ENCODE measurements around the gene AATF.

AATF gene

GRCh38 chr17:36941265-36942010 is 7.3 kb upstream of the AATF start:
- DNase-seq (ENCODE audit: low read depth) = no peak

- DNase-seq (ENCODE audit: low read depth) = no peak
These were observed 6.6 kb upstream of the AATF start for GRCh38 chr17:36942019-36942599.

- DNase-seq (ENCODE audit: low read depth) = no peak
These were observed 6.1 kb upstream of the AATF start for GRCh38 chr17:36942631-36943125.

GRCh38 chr17:36943250-36944191 is 5.2 kb upstream of the AATF start:
- DNase-seq (ENCODE audit: low read depth) = no peak

- DNase-seq (ENCODE audit: low read depth) = no peak
These were observed 4.2 kb upstream of the AATF start for GRCh38 chr17:36944553-36944952.

GRCh38 chr17:36945140-36945539 is 3.6 kb upstream of the AATF start:
- DNase-seq (ENCODE audit: low read depth) = no peak

GRCh38 chr17:36945959-36946725 is 2.6 kb upstream of the AATF start:
- no peak for DNase-seq (ENCODE audit: low read depth)

GRCh38 chr17:36946726-36947091 is 2.0 kb upstream of the AATF start:
- DNase-seq (ENCODE audit: low read depth) = no peak

GRCh38 chr17:36947922-36948716 is 635 bp upstream of the AATF start:
- DNase-seq (ENCODE audit: low read depth) = no peak

GRCh38 chr17:36949461-36949927 is 740 bp downstream of the AATF start:
- DNase-seq (ENCODE audit: low read depth) = no peak

- no peak for DNase-seq (ENCODE audit: low read depth)
These were observed 1.3 kb downstream of the AATF start for GRCh38 chr17:36950027-36950426.

GRCh38 chr17:36951084-36951789 is 2.5 kb downstream of the AATF start:
- no peak for DNase-seq (ENCODE audit: low read depth)

GRCh38 chr17:36971508-36971907 is 22.8 kb downstream of the AATF start:
- no peak for DNase-seq (ENCODE audit: low read depth)

- no peak for DNase-seq (ENCODE audit: low read depth)
These were observed 23.5 kb downstream of the AATF start for GRCh38 chr17:36972186-36972700.

- no peak for DNase-seq (ENCODE audit: low read depth)
These were observed 24.2 kb downstream of the AATF start for GRCh38 chr17:36972905-36973304.

GRCh38 chr17:36975922-36976515 is 27.3 kb downstream of the AATF start:
- DNase-seq (ENCODE audit: low read depth) = no peak

- DNase-seq (ENCODE audit: low read depth) = no peak
These were observed 28.3 kb downstream of the AATF start for GRCh38 chr17:36977066-36977465.

GRCh38 chr17:36977568-36977967 is 28.8 kb downstream of the AATF start:
- no peak for DNase-seq (ENCODE audit: low read depth)

GRCh38 chr17:36978810-36979564 is 30.2 kb downstream of the AATF start:
- no peak for DNase-seq (ENCODE audit: low read depth)
